ENCODE results near the gene RPS5. TPM values are rescaled to one million over a fixed set of nuclear protein-coding genes. Genes with fewer than 3 reads are reported as not detected.

Gene RPS5
- total and polyA plus RNA-seq, 4 donors: 927 to 1,802 (median 1,090) TPM

DNA sequence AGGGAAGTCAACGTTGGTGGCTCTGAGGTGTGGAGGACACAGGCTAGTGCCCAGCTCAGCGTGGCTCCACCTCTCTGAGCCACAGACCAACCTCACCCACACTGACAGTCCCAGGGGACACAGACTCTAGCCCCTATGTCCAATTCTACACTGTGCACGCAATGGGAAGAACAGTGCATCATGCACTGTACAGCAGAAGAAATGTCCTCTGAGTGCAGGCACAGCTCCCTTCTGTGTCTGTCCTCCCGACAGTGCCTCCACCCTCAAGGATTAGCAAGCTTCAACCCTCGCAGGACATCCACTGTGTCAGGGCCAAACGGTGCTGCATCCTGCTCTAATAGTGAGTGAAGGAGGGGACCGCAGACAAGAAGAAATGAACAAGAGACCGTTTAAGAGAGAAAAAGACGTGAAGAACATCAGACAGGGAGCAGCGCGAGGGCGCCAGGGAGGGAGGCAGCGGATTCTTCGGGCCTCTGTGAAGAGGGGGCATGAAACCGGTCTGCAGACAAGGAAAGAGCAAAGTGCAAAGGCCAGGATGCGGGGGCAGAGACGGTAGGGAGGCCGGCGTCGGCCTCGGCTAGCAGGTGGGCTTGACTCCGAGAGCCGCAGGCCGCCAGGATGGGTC lies 6.9 kb upstream of the RPS5 start:
- DNase-seq (no peak), ATAC-seq (ENCODE audit: insufficient read depth, low FRiP score) (no peak)
- no peak for TF ChIP-seq CTCF (IDR thresholded peaks at IDR 0.05; ENCODE audit: control extremely low read depth, extremely low read depth)
- no peaks in the 10 kb centered on the region for H3K36me3 ChIP-seq (ENCODE audit: control insufficient read depth in 4 of 4, insufficient read depth in 4 of 4, low read length in 4 of 4)
- no peaks in the 10 kb centered on the region for H3K9me3 ChIP-seq (ENCODE audit: control insufficient read depth in 4 of 4, insufficient read depth in 3 of 4, low read length in 3 of 4)
- WGBS, 2 donors: 7 to 9% methylated on average over 24 of the region's 24 CpGs
- H3K9ac ChIP-seq (ENCODE audit: insufficient read depth in 1 of 2, low read length in 2 of 2): peak overlapping the region; percentile 69 to 79
- H3K27ac ChIP-seq (ENCODE audit: low read depth in 1 of 2, low read length in 1 of 2): peak overlapping the region; percentile 88 to 97
- peaks cover 0 to 20% (median 8%) of the 10 kb centered on the region in 5 donors for H3K4me1 ChIP-seq (ENCODE audit: control insufficient read depth in 5 of 5, insufficient read depth in 5 of 5, low read length in 5 of 5)
- H3K4me3 ChIP-seq: peak overlapping the region; percentile 55
- no peaks in the 10 kb centered on the region for H3K27me3 ChIP-seq (ENCODE audit: control insufficient read depth in 3 of 3, insufficient read depth in 3 of 3, low read length in 2 of 3)

GRCh38 chr19:58380662-58381459 lies 6.2 kb upstream of the RPS5 start, which contains the start of gene ZNF837:
ZNF837 (minus strand) TSS chr19:58381030; CDS start chr19:58369332, 11,698 bp downstream.
- H3K27ac ChIP-seq (ENCODE audit: low read depth in 1 of 2, low read length in 1 of 2): peak within 1 kb of the TSS; percentile 88 to 97
- ATAC-seq (ENCODE audit: insufficient read depth, low FRiP score): peak; percentile 94
- no peaks in the 10 kb centered on the region for H3K36me3 ChIP-seq (ENCODE audit: control insufficient read depth in 4 of 4, insufficient read depth in 4 of 4, low read length in 4 of 4)
- no peak for TF ChIP-seq CTCF (IDR thresholded peaks at IDR 0.05; ENCODE audit: control extremely low read depth, extremely low read depth)
- peak within 1 kb of the TSS; percentile 55 for H3K4me3 ChIP-seq
- H3K4me1 ChIP-seq (ENCODE audit: control insufficient read depth in 5 of 5, insufficient read depth in 5 of 5, low read length in 5 of 5): peaks cover 0 to 27% (median 11%) of the 10 kb centered on the region in 5 donors
- no peaks in the 10 kb centered on the region for H3K27me3 ChIP-seq (ENCODE audit: control insufficient read depth in 3 of 3, insufficient read depth in 3 of 3, low read length in 2 of 3)
- H3K9ac ChIP-seq (ENCODE audit: insufficient read depth in 1 of 2, low read length in 2 of 2): peak within 1 kb of the TSS; percentile 69 to 79
- DNase-seq: peak; percentile 98 to 100 (median 99)
- H3K9me3 ChIP-seq (ENCODE audit: control insufficient read depth in 4 of 4, insufficient read depth in 3 of 4, low read length in 3 of 4): no peaks in the 10 kb centered on the region
- 0% methylated on average over 65 to 83 of the region's 83 CpGs for WGBS, 2 donors

GRCh38 chr19:58381460-58382212 lies 5.4 kb upstream of the RPS5 start:
- peaks cover 0 to 32% (median 11%) of the 10 kb centered on the region in 5 donors for H3K4me1 ChIP-seq (ENCODE audit: control insufficient read depth in 5 of 5, insufficient read depth in 5 of 5, low read length in 5 of 5)
- no peak for ATAC-seq (ENCODE audit: insufficient read depth, low FRiP score)
- 27 to 33% methylated on average over 26 of the region's 26 CpGs for WGBS, 2 donors
- H3K36me3 ChIP-seq (ENCODE audit: control insufficient read depth in 4 of 4, insufficient read depth in 4 of 4, low read length in 4 of 4): no peaks in the 10 kb centered on the region
- peak overlapping the region; percentile 74 to 88 for H3K27ac ChIP-seq (ENCODE audit: low read depth in 1 of 2, low read length in 1 of 2)
- peak overlapping the region; percentile 55 for H3K4me3 ChIP-seq
- TF ChIP-seq CTCF (IDR thresholded peaks at IDR 0.05; ENCODE audit: control extremely low read depth, extremely low read depth): no peak
- H3K27me3 ChIP-seq (ENCODE audit: control insufficient read depth in 3 of 3, insufficient read depth in 3 of 3, low read length in 2 of 3): no peaks in the 10 kb centered on the region
- no peak for DNase-seq
- peak overlapping the region in 1 of 2 donors; percentile 50 for H3K9ac ChIP-seq (ENCODE audit: insufficient read depth in 1 of 2, low read length in 2 of 2)
- H3K9me3 ChIP-seq (ENCODE audit: control insufficient read depth in 4 of 4, insufficient read depth in 3 of 4, low read length in 3 of 4): no peaks in the 10 kb centered on the region
